ENCODE results near the gene DHRS4.
"Not testable (repeated sequence)": the region's sequence is repeated elsewhere in the genome, so short reads cannot be mapped to it uniquely, and the experiment has no call there.

Gene DHRS4

DNA sequence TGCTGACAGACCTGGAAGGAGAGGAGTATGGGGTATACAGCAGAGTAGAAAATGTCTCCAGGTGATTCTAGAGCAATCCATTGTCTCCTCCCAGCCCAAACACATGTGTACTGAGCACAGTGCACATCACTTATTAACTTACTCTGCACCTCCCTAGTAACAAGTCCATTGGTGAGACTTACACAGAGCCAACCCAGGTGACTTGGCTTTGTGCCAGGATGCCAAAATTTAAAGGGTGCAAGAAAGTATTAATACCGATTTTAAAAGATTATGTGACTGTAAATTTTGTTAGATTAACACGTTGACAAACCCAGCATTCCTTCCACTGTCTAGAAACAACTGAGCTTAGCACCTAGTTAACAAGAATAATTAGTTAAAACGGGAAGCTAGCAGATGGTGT is 39.5 kb downstream of the DHRS4 start:
- H3K4me1 ChIP-seq (ENCODE audit: control insufficient read depth, insufficient read depth, low read length); H3K4me3 ChIP-seq (ENCODE audit: low read length); H3K36me3 ChIP-seq (ENCODE audit: control insufficient read depth, insufficient read depth, low read length); H3K9ac ChIP-seq (ENCODE audit: low read length); H3K27me3 ChIP-seq (ENCODE audit: control insufficient read depth, insufficient read depth, low read length); H3K9me3 ChIP-seq (ENCODE audit: control insufficient read depth, low read length): not testable (repeated sequence)

DNA sequence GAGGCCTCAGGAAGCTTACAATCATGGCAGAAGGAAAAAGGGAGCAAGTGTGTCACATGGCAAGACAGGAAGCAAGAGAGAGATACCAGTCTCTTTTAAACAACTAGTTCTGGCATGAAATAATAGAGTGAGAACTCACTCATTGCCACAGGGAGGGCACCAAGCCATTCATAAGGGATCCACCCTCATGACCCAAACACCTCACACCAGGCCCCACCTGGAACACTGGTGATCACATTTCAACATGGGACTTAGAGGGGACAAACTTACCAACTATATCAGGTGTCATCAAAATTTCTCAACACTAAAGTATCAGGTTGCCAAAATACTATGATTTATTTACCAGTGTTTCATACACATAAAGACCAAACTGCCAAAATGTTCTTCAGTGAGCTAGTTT is 42.4 kb downstream of the DHRS4 start:
- not testable (repeated sequence) for H3K4me1 ChIP-seq (ENCODE audit: control insufficient read depth, insufficient read depth, low read length); H3K36me3 ChIP-seq (ENCODE audit: control insufficient read depth, insufficient read depth, low read length)

GRCh38 chr14:23996825-23997224 is 43.3 kb downstream of the DHRS4 start:
- not testable (repeated sequence) for H3K9me3 ChIP-seq (ENCODE audit: control insufficient read depth, low read length); H3K36me3 ChIP-seq (ENCODE audit: control insufficient read depth, insufficient read depth, low read length); H3K4me3 ChIP-seq (ENCODE audit: low read length); H3K27me3 ChIP-seq (ENCODE audit: control insufficient read depth, insufficient read depth, low read length); H3K9ac ChIP-seq (ENCODE audit: low read length); H3K4me1 ChIP-seq (ENCODE audit: control insufficient read depth, insufficient read depth, low read length)

More for the DNA sequence above, 42.4 kb downstream of the DHRS4 start:
- H3K27me3 ChIP-seq (ENCODE audit: control insufficient read depth, insufficient read depth, low read length); H3K9ac ChIP-seq (ENCODE audit: low read length); H3K4me3 ChIP-seq (ENCODE audit: low read length); H3K9me3 ChIP-seq (ENCODE audit: control insufficient read depth, low read length): not testable (repeated sequence)

DNA sequence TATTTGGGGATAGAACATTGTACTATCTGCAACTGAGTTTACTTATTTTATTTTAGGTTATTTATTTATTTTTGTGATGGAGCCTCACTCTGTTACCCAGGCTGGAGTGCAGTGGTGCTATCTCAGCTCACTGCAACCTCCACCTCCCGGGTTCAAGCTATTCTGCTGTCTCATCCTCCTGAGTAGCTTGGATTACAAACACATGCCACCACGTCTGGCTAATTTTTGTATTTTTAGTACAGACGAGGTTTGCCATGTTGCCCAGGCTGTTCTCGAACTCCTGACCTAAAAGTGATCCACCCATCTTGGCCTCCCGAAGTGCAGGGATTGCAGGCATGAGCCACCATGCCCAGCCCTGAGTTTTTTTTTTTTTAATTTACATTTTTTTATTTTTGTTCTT is 46.1 kb downstream of the DHRS4 start:
- not testable (repeated sequence) for H3K4me1 ChIP-seq (ENCODE audit: control insufficient read depth, insufficient read depth, low read length)

GRCh38 chr14:24001078-24001477 is 47.5 kb downstream of the DHRS4 start:
- not testable (repeated sequence) for H3K4me3 ChIP-seq (ENCODE audit: low read length); H3K9ac ChIP-seq (ENCODE audit: low read length); H3K36me3 ChIP-seq (ENCODE audit: control insufficient read depth, insufficient read depth, low read length); H3K4me1 ChIP-seq (ENCODE audit: control insufficient read depth, insufficient read depth, low read length); H3K27me3 ChIP-seq (ENCODE audit: control insufficient read depth, insufficient read depth, low read length); H3K9me3 ChIP-seq (ENCODE audit: control insufficient read depth, low read length)

More for the DNA sequence above, 46.1 kb downstream of the DHRS4 start:
- not testable (repeated sequence) for H3K9ac ChIP-seq (ENCODE audit: low read length); H3K9me3 ChIP-seq (ENCODE audit: control insufficient read depth, low read length); H3K36me3 ChIP-seq (ENCODE audit: control insufficient read depth, insufficient read depth, low read length); H3K27me3 ChIP-seq (ENCODE audit: control insufficient read depth, insufficient read depth, low read length); H3K4me3 ChIP-seq (ENCODE audit: low read length)

GRCh38 chr14:24001679-24002078 is 48.1 kb downstream of the DHRS4 start:
- H3K36me3 ChIP-seq (ENCODE audit: control insufficient read depth, insufficient read depth, low read length); H3K27me3 ChIP-seq (ENCODE audit: control insufficient read depth, insufficient read depth, low read length); H3K9ac ChIP-seq (ENCODE audit: low read length); H3K4me1 ChIP-seq (ENCODE audit: control insufficient read depth, insufficient read depth, low read length); H3K4me3 ChIP-seq (ENCODE audit: low read length); H3K9me3 ChIP-seq (ENCODE audit: control insufficient read depth, low read length): not testable (repeated sequence)

GRCh38 chr14:24006471-24006816 is 52.9 kb downstream of the DHRS4 start:
- H3K9me3 ChIP-seq (ENCODE audit: control insufficient read depth, low read length); H3K27me3 ChIP-seq (ENCODE audit: control insufficient read depth, insufficient read depth, low read length); H3K4me1 ChIP-seq (ENCODE audit: control insufficient read depth, insufficient read depth, low read length); H3K4me3 ChIP-seq (ENCODE audit: low read length); H3K9ac ChIP-seq (ENCODE audit: low read length); H3K36me3 ChIP-seq (ENCODE audit: control insufficient read depth, insufficient read depth, low read length): not testable (repeated sequence)

GRCh38 chr14:24006817-24007652 is 53.5 kb downstream of the DHRS4 start:
- not testable (repeated sequence) for H3K9ac ChIP-seq (ENCODE audit: low read length); H3K4me3 ChIP-seq (ENCODE audit: low read length)

GRCh38 chr14:24011051-24011450 is 57.5 kb downstream of the DHRS4 start:
- Histone ChIP-seq H3K4me1 (ENCODE audit: control insufficient read depth, insufficient read depth, low read length) (no peaks in the 10 kb centered on the region), H3K9me3 (ENCODE audit: control insufficient read depth, low read length) (no peaks in the 10 kb centered on the region), H3K36me3 (ENCODE audit: control insufficient read depth, insufficient read depth, low read length) (no peaks in the 10 kb centered on the region), H3K27me3 (ENCODE audit: control insufficient read depth, insufficient read depth, low read length) (no peaks in the 10 kb centered on the region), H3K9ac (ENCODE audit: low read length) (no peak overlapping the region), H3K4me3 (ENCODE audit: low read length) (no peak overlapping the region)

More at GRCh38 chr14:24006817-24007652, 53.5 kb downstream of the DHRS4 start:
- not testable (repeated sequence) for H3K4me1 ChIP-seq (ENCODE audit: control insufficient read depth, insufficient read depth, low read length); H3K36me3 ChIP-seq (ENCODE audit: control insufficient read depth, insufficient read depth, low read length); H3K9me3 ChIP-seq (ENCODE audit: control insufficient read depth, low read length); H3K27me3 ChIP-seq (ENCODE audit: control insufficient read depth, insufficient read depth, low read length)

DNA sequence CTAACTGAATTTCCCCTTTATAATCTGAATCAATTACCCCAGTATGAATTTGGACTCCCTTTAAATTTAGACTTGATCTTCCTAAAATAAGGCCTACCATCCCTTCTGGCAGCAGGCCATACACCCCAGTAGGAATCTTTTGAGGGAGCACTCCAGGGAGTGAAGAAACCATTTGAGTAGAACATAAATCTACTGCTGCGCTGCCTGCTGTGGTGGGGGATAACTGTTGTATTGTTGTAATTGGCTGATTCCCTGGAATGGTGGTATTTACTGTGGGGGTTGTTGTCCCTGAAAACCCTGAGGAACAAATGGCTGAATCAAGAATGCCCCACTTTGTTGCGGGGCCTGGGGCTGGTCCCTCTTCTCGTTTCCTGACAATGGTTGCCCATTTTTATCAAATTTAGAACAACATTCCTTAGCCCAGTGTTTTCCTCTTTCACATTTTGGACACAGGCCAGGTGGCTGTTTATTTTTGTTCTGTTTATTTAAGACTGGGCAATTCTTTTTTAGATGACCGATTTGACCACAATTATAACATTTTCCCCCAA is 59.2 kb downstream of the DHRS4 start:
- H3K36me3 ChIP-seq (ENCODE audit: control insufficient read depth, insufficient read depth, low read length); H3K27me3 ChIP-seq (ENCODE audit: control insufficient read depth, insufficient read depth, low read length); H3K9ac ChIP-seq (ENCODE audit: low read length); H3K4me3 ChIP-seq (ENCODE audit: low read length); H3K9me3 ChIP-seq (ENCODE audit: control insufficient read depth, low read length); H3K4me1 ChIP-seq (ENCODE audit: control insufficient read depth, insufficient read depth, low read length): not testable (repeated sequence)

DNA sequence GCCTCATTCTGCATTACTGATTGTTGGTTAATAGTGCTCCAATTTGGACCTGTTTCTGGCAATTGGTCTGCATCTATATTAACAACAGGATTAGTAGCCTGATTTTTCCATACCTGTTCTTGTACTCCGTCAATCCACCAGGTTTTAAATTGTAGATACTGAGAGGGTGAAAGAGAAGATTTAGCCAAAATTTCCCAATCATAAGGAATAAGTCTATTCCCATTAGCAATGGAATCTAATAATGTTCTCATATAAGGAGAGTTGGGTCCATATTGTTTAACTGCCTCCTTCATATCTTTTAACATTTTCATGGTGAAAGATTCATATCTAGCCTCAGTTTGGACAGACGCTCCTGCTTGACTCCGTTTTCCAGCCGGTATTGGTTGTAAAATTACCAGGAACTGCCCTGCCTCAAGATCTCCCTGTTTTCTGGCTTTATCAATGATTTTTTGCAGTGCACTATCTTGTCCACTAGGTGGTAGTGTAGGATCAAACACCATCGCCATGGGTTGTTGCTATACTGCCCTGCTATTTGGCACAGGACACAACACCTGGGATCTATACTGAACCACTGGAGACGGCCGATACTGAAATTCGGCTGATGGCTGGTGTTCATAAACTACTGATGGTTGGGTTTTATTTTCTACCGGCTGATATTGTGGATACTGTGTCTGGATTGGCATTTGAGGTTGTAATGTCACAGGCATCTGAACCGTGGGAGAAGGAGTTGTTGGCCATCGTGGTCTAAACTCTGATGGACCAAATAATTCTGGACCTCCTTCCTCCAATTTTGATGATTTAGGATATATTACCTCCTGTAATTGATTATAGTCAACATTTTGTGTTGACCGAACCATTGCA is 60.3 kb downstream of the DHRS4 start:
- H3K4me1 ChIP-seq (ENCODE audit: control insufficient read depth, insufficient read depth, low read length), result no peaks in the 10 kb centered on the region
- H3K9ac ChIP-seq (ENCODE audit: low read length), result no peak overlapping the region
- H3K27me3 ChIP-seq (ENCODE audit: control insufficient read depth, insufficient read depth, low read length), result no peaks in the 10 kb centered on the region
- no peak overlapping the region for H3K4me3 ChIP-seq (ENCODE audit: low read length)
- H3K36me3 ChIP-seq (ENCODE audit: control insufficient read depth, insufficient read depth, low read length), result no peaks in the 10 kb centered on the region
- no peaks in the 10 kb centered on the region for H3K9me3 ChIP-seq (ENCODE audit: control insufficient read depth, low read length)

- H3K9ac ChIP-seq (ENCODE audit: low read length); H3K27me3 ChIP-seq (ENCODE audit: control insufficient read depth, insufficient read depth, low read length); H3K9me3 ChIP-seq (ENCODE audit: control insufficient read depth, low read length); H3K4me1 ChIP-seq (ENCODE audit: control insufficient read depth, insufficient read depth, low read length); H3K4me3 ChIP-seq (ENCODE audit: low read length); H3K36me3 ChIP-seq (ENCODE audit: control insufficient read depth, insufficient read depth, low read length): not testable (repeated sequence)
Measured at GRCh38 chr14:24015745-24016144, 62.2 kb downstream of the DHRS4 start.
